ENCODE measurements around the gene HIVEP3.

GRCh38 chr1:41919131-41919530, 409 bp upstream of the HIVEP3 start:
- no peak for TF ChIP-seq CTCF (conservative IDR thresholded peaks at IDR 0.05; ENCODE audit: low read length)
- TF ChIP-seq EZH2phosphoT487 (IDR thresholded peaks at IDR 0.05; ENCODE audit: borderline replicate concordance) = no peak

Data from Loucy (cell line).